NCI-H69 (cell line): Measurements from ENCODE around the gene ZNF43.
"Not testable (repeated sequence)": the region's sequence is repeated elsewhere in the genome, so short reads cannot be mapped to it uniquely, and the experiment has no call there.

Source experiments
- DNase-seq: peaks from one replicate; lab custom pipeline; 2025; lab: John Stamatoyannopoulos, UW

Gene ZNF43

DNA sequence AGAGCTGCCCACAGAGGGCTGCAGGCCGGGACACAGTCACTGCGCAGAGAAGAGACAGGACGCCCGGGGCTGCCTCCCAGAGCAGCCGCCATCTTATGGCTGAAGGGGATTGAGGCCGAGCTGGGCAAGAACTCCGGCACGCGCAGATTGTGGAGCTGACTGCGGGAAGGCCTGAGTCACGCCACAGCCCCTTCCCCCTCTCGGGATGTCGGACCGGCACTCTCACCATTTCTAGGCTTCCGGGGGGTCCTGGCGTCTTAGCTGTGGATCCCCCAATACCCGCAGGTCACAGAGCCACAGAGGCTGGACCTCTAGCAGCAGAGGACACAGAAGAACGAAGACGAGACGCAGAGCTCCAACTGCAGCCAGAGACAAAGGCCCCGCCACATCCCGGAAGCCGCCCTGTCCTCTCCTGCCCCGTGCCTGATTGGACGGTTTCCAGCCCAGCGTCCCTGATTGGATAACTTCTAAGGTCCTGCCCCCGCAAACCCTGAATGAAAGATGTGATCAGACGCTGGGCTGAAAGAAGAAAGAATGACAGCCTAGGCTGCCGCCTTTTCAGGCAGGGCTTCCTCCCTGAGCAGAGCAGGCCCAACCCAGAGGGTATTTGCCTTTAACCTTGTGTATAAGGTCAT is at the start of gene ZNF43:
Gene ZNF43, minus strand, starts transcription at position 373 of the 635 bp plus-strand sequence. Its CDS starts 144 bp downstream, at position 229.
- peak; percentile 99 for DNase-seq

DNA sequence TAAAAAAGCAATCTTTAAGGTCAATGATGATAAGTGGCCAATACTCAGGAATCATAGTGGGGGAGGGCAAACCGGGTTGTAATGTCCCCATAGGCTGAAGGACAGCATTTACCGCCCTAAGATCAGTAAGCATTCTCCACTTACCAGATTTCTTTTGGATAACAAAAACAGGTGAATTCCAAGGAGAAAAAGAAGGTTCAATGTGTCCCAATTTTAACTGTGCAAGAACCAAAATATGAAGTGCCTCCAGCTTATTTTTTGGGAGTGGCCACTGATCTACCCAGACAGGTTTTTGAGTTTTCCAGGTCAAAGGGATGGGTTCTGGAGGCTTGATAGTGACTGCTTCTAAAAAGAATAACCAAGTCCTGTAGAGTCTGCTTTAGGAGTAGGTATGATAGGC is 49.5 kb upstream of the ZNF43 start:
- not testable (repeated sequence) for DNase-seq

DNA sequence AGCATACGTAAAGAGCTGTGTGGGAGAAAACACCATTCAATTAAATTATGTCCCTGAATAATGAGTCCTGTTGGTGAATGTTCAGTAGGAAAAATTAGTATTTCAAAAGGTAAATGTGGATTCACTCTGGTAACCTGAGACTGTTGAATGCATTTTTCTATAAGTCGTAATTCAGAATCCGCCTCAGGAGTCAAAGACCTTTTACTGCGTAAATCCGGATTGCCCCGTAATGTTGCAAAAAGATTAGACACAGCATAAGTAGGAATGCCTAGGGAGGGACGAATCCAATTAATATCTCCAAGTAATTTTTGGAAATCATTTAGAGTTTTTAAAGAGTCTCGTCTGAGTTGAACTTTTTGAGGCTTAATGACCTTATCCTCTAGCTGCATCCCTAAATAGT is 48.8 kb upstream of the ZNF43 start:
- DNase-seq = not testable (repeated sequence)

DNA sequence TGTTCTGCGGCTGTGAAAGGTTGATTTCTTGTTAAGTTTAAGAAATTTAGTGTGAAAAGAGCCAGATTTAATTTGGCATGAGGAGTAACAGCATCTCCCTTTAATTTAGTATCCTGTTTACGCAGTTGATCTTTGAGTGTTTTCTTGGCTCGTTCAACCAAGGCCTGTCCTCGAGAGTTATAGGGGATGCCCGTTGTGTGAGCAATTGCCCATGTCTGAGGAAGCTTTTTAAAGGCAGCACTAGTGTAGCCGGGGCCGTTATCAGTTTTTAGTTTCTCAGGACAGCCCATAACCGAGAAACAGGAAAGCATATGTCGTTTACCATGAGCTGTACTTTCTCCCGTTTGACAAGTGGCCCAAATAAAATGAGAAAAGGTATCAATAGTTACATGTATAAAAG is 47.5 kb upstream of the ZNF43 start:
- no peak for DNase-seq

DNA sequence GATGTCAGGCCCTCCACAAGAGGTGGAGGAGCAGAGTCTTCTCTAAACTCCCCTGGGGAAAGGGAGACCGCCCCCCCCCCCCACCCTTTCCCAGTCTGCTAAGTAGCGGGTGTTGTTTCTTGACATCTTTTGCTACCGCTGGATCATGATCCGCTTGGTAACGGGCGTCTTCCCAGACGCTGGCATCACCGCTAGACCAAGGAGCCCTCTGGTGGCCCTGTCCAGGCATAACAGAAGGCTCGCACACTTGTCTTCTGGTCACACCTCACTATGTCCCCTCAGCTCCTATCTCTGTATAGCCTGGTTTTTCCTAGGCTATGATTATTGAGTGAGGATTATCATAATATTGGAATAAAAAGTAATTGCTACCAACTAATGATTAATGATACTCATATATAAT is 44.8 kb upstream of the ZNF43 start:
- peak; percentile 9 for DNase-seq

DNA sequence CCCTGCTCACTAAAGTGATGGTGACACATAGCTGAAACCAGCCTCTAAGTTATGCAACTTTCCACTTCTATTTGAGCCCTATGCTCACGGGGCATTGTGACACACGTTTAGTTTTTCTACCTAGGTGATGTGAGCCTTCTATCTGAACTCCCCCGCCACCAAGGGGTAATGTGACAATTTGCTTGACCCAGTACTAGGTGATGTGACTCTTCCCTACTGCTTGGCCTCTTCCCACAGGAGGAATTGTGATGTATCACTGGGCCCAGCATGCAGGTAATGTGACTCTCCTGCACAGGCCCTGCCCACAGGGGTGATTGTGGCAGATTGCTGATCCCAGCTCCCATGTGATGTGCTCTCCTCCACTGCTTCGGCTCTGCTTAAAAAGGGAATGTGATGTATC is 42.7 kb upstream of the ZNF43 start:
- DNase-seq = no peak

DNA sequence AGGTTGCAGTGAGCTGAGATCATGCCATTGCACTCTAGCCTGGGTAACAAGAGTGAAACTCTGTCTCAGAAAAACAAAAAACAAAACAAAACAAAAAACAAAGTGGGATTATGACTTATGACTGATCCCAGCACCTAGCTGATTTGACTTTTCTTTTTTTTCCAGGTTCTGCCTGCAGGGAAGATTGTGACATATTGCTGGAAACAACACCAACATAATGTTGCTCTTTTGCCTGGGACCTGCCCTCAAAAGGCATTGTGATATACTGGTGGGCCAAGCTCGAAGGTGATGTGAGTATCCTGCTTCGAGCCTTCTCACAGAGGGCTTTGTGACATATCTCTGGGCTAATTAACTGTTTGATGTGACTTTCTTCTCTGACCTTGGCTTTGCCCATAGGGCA is 42.0 kb upstream of the ZNF43 start:
- no peak for DNase-seq

DNA sequence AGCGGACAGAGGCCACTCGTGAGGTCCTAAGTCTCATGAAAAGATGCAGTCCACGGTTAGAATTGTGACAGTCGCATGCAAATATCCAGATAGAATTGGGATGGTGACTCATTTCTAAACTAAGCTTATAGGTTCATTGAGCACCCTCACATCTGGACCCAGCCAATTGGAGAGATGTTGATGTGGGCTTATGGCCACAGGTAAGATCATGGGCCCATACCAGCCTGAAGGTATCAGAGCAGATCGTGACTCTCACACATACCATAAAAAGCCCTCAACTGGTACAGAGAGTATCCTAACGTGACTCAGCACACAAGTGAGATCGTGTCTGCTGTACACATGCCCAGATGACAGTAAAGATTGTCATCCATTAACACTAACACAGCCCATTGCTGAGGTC is 40.6 kb upstream of the ZNF43 start:
- DNase-seq = not testable (repeated sequence)

DNA sequence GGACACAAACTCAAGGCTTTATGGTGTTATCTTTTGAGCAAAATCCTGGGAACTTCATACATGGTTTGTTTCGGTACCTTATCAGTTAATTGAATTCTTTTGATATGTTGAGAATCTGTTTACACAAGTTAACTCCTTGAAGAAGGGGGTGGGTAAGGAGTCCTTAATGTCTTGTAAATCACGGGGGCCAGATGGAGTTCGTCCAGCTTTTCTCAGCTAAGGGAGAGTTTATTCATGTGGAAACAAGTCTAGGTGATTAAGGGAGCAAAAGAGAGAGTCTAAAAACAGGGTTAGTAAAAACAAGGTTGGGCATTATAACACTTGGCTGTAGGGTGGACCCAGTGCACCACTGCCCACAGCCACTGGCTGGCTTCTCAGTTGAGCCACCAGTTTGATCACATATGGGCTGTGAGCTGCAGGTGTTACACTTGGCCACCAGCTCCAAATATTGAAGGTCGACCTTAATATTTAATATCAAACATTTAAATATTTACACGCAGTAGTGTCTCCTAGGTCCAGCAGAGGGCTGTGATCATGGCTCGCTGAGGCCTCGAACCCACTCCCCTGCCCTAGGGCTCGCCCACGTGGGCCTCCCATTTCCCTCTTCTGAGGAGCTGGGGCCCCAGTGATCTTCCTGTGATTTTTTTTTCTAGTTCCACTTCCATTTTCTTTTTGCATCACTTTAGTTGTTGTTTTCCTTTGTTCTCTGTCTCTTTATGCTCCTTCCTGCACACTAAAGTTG is 21.0 kb upstream of the ZNF43 start:
- DNase-seq = no peak

DNA sequence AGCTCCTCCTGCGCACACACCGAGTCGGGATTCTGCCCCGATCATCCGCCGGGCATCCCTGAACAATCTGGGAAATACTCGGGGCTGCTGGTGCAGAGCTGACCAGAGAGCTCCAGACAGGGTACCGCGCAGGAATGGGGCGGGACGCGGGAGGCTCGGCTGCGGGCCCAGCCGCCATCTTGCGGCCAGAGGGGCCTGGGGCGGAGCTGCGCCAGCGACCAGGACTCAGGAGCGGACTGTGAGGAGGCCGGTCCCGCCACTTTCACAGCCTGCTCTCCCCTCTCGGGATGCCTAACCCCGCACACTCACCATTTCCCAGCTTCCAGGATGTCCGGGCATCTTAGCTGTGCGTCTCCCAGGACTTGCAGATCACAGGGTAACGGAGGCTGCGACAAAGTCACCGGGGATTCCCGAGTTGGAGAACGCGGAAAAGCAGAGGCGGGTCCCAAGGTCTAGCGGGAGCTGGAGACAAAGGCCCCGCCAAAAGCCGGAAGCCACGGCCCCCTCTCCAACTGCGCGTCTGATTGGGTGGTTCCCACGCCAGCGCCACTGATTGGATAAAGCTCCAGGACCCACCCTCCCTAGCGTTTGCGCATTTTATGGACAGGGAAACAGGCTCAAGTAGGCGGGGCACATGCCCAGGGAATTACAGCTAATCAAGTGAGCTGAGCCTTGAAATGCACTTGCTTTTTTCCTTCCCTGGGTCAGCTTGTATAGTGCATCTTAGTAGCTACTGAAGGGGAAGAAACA is 15.8 kb upstream of the ZNF43 start:
- peak; percentile 98 for DNase-seq

DNA sequence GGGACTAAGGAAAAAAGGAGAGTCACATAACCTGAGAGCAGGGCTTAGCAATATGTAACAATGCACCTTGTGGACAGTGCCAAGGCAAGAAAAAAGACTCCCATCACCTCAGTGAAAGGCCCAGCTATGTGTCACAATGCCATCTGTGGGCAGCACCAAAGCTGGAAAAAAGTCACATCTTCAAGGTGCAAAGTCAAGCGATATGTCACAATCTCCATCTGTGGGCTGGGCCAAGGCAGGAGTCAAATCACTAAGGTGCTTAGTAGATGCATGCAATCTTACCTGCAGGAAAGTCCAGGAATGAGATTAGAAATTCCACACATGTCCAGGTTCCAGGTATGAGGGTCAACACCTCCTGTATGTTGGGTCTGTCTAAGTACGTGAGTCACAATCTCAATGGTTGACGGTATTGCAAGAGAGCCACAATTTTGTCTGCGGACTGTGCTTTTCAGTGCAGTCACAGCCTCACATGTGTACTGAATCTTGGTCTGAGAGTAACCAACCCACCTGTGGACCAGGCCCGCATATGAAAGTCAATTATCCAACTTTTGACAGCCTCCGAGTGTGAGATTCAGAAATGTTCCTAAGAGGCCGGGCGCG is 14.8 kb upstream of the ZNF43 start:
- no peak for DNase-seq

DNA sequence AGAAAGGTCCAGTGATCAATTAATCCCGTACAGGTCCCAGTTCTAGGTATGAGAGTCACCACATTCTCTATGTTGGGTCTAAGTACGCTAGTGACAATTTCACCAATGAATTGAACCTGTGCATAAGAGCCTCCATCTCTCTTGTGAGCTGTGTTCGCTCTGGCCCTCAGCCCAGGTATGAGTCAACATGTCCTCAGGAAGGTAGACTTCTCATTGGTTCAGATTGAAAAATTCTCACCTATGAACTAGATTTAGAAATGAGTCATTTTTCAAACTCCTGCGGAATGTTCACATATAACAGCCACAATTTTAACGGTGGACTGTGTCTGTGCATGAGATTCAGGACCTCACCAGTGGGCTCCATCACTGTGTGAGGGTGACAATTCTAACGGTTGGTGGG is 12.7 kb upstream of the ZNF43 start:
- DNase-seq = no peak

DNA sequence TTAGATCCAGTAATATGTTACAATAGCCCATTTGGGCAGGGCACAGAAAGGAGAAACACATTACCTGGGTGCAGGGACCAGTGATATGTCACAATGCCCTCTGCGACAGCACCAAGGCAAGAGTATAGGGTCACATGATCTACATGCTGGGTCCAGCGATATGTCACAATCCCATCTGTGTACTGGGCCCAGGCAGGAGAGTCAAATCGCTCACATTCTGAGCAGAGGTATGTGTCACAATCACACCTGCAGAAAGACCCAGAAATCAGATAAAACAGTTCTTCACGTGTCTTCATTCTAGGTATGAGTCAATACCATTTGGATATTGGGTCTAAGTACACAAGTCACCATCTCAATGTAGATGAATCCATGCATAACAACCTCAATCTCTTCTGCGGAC is 7.1 kb upstream of the ZNF43 start:
- no peak for DNase-seq

DNA sequence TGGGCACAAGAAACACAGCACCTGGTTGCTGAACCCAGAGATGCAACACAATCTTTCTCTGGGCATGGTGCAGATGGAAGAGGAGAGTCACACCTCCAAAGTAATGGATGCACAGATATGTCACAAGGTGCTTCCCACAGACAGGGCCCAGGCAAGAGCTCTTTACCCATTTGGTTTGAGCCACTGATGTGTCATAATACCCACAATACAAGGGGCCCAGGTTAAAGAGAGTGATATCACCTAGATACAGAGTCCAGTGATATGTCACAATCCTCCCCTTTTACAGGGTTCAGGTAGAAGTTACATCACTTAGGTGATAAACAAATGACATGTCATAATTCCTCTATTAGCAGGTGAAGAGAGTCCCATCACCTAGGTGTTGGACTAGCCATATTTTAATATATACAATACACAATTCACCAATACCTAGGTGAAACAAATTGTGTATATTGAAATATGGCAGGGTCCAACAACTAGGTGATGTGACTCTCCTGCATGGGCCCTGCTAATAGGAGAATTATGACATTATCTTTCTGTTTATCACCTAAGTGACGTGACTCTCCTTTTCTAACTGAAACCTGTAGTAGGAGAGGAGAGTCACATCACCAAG is 5.6 kb upstream of the ZNF43 start:
- DNase-seq = no peak

DNA sequence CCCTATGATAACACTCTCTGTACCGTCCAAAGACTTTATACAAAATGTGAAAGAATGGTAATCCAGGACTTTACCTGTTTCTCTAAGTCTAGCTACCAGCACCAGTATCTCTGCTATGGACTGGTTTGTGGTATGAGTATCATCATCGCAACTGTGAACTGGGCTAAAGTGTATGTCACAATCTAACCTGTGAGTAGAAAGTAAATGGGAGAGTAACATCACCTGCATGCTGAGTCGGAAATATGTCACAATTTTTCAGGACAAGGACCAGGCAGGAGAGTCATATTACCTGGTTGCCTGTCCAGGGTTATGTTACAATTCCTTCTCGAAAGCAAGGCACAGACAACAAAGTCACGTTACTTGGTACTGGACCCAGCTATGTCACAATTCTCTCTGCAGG is 5.1 kb upstream of the ZNF43 start:
- no peak for DNase-seq

DNA sequence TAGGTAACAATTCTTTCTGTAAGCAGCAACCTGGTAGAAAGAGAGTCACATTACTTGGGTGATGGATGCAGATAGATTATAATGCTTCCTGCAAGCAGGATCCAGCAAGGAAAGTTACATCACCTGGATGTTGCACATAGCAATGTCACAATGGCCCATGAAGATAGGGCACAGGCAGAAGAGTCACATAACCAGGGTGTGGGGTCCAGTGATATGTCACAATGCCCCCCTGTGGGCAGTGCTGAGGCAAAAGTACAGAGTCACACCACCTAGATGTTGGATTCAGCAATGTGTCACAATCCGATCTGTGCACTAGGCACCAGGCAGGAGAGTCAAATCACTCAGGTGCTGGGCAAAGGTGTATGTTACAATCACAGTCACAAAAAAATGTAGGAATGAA is 4.0 kb upstream of the ZNF43 start:
- no peak for DNase-seq

DNA sequence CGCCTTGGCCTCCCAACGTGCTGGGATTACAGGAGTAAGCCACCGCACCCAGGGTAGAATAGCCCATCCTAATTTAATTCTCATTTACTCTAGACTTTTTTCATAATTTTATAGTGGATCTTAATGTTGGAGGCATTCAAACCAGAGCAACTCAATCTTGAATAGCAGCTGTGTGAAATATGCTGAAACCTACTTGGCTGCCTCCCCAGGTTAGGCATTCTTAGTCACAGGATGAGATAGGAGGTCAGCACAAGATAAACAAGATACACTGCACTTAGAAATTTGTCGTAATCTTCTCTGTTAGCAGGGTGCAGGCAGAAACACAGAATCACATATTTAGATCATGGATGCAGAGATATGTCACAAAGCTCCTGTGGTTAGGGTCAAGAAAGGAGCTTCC is 2.7 kb upstream of the ZNF43 start:
- DNase-seq = no peak

DNA sequence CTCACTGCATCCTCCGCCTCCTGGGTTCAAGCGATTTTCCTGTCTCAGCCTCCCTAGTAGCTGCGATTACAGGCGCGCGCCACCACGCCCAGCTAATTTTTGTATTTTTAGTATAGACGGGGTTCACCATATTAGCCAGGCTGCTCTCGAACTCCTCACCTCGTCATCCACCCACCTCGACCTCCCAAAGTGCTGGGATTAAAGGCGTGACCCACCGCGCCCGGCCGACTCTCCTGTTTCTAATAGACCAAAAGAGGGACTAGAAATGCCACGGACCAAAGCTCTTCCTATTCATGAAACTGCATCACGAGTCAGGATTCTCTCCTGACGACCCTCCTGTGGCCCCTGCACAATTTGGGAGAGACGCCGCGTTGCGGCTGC is 563 bp downstream of the ZNF43 start:
- DNase-seq = no peak

DNA sequence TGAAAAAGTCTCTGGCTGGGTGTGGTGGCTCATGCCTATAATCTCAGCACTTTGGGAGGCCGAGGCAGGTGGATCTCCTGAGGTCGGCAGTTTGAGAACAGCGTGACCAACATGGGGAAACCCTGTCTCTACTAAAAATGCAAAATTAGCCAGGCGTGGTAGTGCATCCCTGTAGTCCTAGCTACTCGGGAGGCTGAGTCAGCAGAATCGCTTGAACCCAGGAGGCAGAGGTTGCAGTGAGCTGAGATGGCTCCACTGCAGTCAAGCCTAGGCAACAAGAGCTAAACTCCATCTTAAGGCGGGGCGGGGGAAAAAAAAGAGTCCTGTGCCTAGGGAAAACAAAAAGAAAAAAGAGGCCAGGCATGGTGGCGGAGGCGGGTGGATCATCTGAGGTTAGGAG is 2.2 kb downstream of the ZNF43 start:
- DNase-seq = no peak

DNA sequence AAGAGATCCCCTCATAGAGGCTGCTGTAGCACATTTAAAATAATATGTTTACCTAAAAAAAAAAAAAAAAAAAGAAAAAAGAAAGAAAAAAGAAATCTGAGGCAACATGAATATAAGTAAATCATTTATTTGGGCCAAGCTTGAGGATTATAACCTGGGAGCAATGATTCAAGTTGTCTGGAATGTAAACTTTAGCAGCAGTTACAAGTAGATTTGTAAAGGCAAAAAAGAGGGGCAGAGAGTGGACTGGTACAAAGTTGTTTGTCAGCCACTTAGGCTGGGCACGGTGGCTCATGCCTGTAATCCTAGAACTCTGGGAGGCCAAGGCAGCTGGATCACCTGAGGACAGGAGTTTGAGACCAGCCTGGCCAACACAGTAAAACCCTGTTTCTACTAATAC is 11.3 kb downstream of the ZNF43 start:
- DNase-seq = no peak

DNA sequence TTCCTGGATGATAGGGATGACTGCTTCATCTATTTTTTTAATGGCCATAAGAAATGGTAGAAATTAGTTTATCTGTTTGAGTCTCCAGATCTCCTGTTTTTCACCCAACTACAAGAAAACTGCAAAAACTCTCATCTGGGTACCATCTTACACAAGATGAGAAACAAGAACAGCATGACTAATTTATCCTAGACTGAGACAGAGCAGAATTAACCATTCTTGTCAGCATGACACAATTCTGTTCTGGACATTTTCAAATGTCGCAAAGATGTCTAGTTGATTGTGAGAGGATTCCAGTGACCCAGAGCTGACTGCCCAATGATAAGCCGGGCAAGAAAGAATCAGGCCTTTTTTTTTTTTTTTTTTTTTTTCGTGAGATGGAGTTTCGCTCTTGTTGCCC is 12.8 kb downstream of the ZNF43 start:
- DNase-seq = no peak

DNA sequence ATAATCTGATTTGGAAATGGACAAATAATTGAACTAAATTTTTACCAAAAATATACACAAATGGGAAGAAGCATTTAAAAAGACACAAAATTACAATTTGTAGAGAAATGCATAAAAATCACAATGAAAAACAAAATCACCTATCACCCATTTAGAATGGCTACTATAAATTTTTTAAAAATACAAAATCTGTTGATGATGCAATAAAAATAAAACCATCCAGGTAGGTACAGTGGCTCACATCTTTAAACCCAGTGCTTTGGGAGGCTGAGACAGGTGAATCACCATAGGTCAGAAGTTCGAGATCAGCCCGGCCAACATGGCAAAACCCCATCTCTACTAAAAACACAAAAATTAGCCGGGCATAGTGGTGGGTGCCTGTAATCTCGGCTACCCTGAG is 23.5 kb downstream of the ZNF43 start:
- DNase-seq = no peak
